Femur (tissue), 1 donor: Measurements from ENCODE around the gene CST2.
"Not testable (repeated sequence)": the region's sequence is repeated elsewhere in the genome, so short reads cannot be mapped to it uniquely, and the experiment has no call there.

Experiments
- DNase-seq: peaks from one replicate; pipeline ENCODE4 v3.0.0-alpha.2; 2017

CST2 gene

GRCh38 chr20:23826541-23827021 lies at the start of gene CST2:
TSS of gene CST2 (minus strand) at chr20:23826729. CDS start at chr20:23826660, 69 bp downstream.
- DNase-seq = no peak

GRCh38 chr20:23875606-23876237 lies 49.2 kb upstream of the CST2 start:
- no peak for DNase-seq

GRCh38 chr20:23874747-23875146 lies 48.2 kb upstream of the CST2 start:
- DNase-seq = no peak

- no peak for DNase-seq
Observed at GRCh38 chr20:23873370-23874015, 47.0 kb upstream of the CST2 start.

GRCh38 chr20:23872065-23872464 lies 45.5 kb upstream of the CST2 start:
- no peak for DNase-seq

- DNase-seq = no peak
Observed at GRCh38 chr20:23870461-23870860, 43.9 kb upstream of the CST2 start.

GRCh38 chr20:23869520-23869919 lies 43.0 kb upstream of the CST2 start:
- no peak for DNase-seq

GRCh38 chr20:23868321-23868720 lies 41.8 kb upstream of the CST2 start:
- DNase-seq = no peak

- DNase-seq = no peak
Observed at GRCh38 chr20:23867152-23867776, 40.7 kb upstream of the CST2 start.

- DNase-seq = not testable (repeated sequence)
Observed at GRCh38 chr20:23860771-23861170, 34.2 kb upstream of the CST2 start.

- no peak for DNase-seq
Observed at GRCh38 chr20:23857962-23858595, 31.6 kb upstream of the CST2 start.

GRCh38 chr20:23856736-23857135 lies 30.2 kb upstream of the CST2 start:
- DNase-seq = no peak

GRCh38 chr20:23856226-23856625 lies 29.7 kb upstream of the CST2 start:
- DNase-seq = no peak

- no peak for DNase-seq
Observed at GRCh38 chr20:23841693-23842092, 15.2 kb upstream of the CST2 start.

GRCh38 chr20:23835716-23836115 lies 9.2 kb upstream of the CST2 start:
- DNase-seq = no peak

- no peak for DNase-seq
Observed at GRCh38 chr20:23832775-23833513, 6.4 kb upstream of the CST2 start.

GRCh38 chr20:23831961-23832360 lies 5.4 kb upstream of the CST2 start:
- not testable (repeated sequence) for DNase-seq

- DNase-seq = no peak
Observed at GRCh38 chr20:23823621-23824324, 2.8 kb downstream of the CST2 start.

GRCh38 chr20:23823111-23823510 lies 3.4 kb downstream of the CST2 start:
- DNase-seq = peak; percentile 41

- DNase-seq = no peak
Observed at GRCh38 chr20:23820493-23820892, 6.0 kb downstream of the CST2 start.

GRCh38 chr20:23811559-23811958 lies 15.0 kb downstream of the CST2 start:
- DNase-seq = not testable (repeated sequence)

- not testable (repeated sequence) for DNase-seq
Observed at GRCh38 chr20:23810349-23810748, 16.2 kb downstream of the CST2 start.
